Aorta (tissue), 5 donors: ENCODE data around the gene NHSL2. TPM values are rescaled to one million over a fixed set of nuclear protein-coding genes. Genes with fewer than 3 reads are reported as not detected.

ENCODE experiments used
- ATAC-seq: fragments of 200-7000 bp; cut with Tn5 transposase; one replicate; pipeline ENCODE4 v1.9.1; 2022; ENCODE audit warnings: moderate library complexity; ENCODE audit not compliant: low FRiP score
- DNase-seq, 2 donors: peaks; one replicate each; pipeline ENCODE4 v3.0.0-alpha.2; 2020
- H3K27ac ChIP-seq, 2 donors: one replicate each; pipeline ENCODE4 v1.5.1; 2013; ENCODE audit warnings: low read length in 2 of 2, mild to moderate bottlenecking in 2 of 2, moderate library complexity in 2 of 2, control low read depth in 1 of 2, inconsistent platforms in 1 of 2, low read depth in 1 of 2
- H3K27me3 ChIP-seq, 2 donors: one replicate each; pipeline ENCODE4 v1.6.1; 2013; ENCODE audit warnings: control low read depth in 1 of 2, low read length in 1 of 2, mild to moderate bottlenecking in 1 of 2, moderate library complexity in 1 of 2; ENCODE audit not compliant: insufficient read depth in 2 of 2, control insufficient read depth in 1 of 2
- H3K36me3 ChIP-seq, 2 donors: one replicate each; pipeline ENCODE4 v1.6.1; 2013; ENCODE audit warnings: control low read depth in 1 of 2, low read length in 1 of 2, mild to moderate bottlenecking in 1 of 2; ENCODE audit not compliant: insufficient read depth in 2 of 2, control insufficient read depth in 1 of 2
- H3K4me1 ChIP-seq, 2 donors: one replicate each; pipeline ENCODE4 v1.6.1; 2013; ENCODE audit warnings: low read length in 2 of 2, control low read depth in 1 of 2, mild to moderate bottlenecking in 1 of 2, moderate library complexity in 1 of 2; ENCODE audit not compliant: insufficient read depth in 2 of 2, control insufficient read depth in 1 of 2
- H3K4me3 ChIP-seq, 2 donors: one replicate each; pipeline ENCODE4 v1.5.1; 2013; ENCODE audit warnings: low read length in 2 of 2, control low read depth in 1 of 2, mild to moderate bottlenecking in 1 of 2
- H3K9me3 ChIP-seq: one replicate; pipeline ENCODE4 v1.6.1; 2013; ENCODE audit warnings: mild to moderate bottlenecking, low read length; ENCODE audit not compliant: control insufficient read depth
- WGBS, 2 donors: extraction: QIAGEN DNeasy Blood & Tissue Kit; methylation state at CpG; one replicate each; pipeline ENCODE4 v1.1.7; 2013; 5-methylcytosine and 5-hydroxymethylcytosine counted together
- intact Hi-C, 2 donors: fragments of 100-400 bp; cut with DNase I; formaldehyde crosslinking; loops; one replicate each; pipeline versions ENCODE4 v1.14.2 to v1.15.0; 2022
- polyA plus RNA-seq, 2 donors: library from polyadenylated mRNA; stranded (reverse); fragments of 200-250 nt; gene quantifications; one replicate each; pipeline ENCODE4 v1.2.3, GENCODE V29; 2013
- total RNA-seq, 2 donors: library from RNA; stranded (reverse); fragmentation: NEBNext Ultra II Directional; extraction: Animal tissue kit (Norgen Biotek cat#: 25700); gene quantifications; one replicate each; pipeline ENCODE4 v1.2.1, GENCODE V29; 2021
- donor health status: healthy with polysubstance abuse.
- donor health status: Bipolar disorder and iron deficiency.
- donor health status: DM: no; HTN: no; CAD: no.
- donor health status: DM: no; HTN: no; CAD: no.
- donor health status: DM: yes; HTN: yes; CAD: no.

NHSL2 gene
- total and polyA plus RNA-seq, 4 donors = 0.88 to 50.4 (median 15.9) TPM

GRCh38 chrX:72060921-72061490 lies 150.4 kb downstream of the NHSL2 start:
- ATAC-seq = no peak
- H3K4me1 ChIP-seq = no peaks in the 10 kb centered on the region
- no peaks in the 10 kb centered on the region for H3K27me3 ChIP-seq
- H3K9me3 ChIP-seq = no peaks in the 10 kb centered on the region
- no peak overlapping the region for H3K4me3 ChIP-seq
- no peak for DNase-seq
- 16 to 29% methylated on average over 5 of the region's 5 CpGs for WGBS, 2 donors
- H3K36me3 ChIP-seq = no peaks in the 10 kb centered on the region
- no peak overlapping the region for H3K27ac ChIP-seq
- intact Hi-C loops = no loop called here

- Histone ChIP-seq H3K4me3 (no peak overlapping the region), H3K9me3 (no peaks in the 10 kb centered on the region), H3K27me3 (no peaks in the 10 kb centered on the region), H3K36me3 (no peaks in the 10 kb centered on the region), H3K4me1 (no peaks in the 10 kb centered on the region), H3K27ac (no peak overlapping the region)
- peak; percentile 68 for ATAC-seq
- intact Hi-C loops = no loop called here
- DNase-seq = peak in 1 of 2 donors; percentile 63
- WGBS, 2 donors = 17 to 33% methylated on average over 6 of the region's 6 CpGs
These were observed 152.3 kb downstream of the NHSL2 start for GRCh38 chrX:72062916-72063315.

GRCh38 chrX:72069350-72070160 lies 158.9 kb downstream of the NHSL2 start:
- no peak for ATAC-seq
- 42 to 46% methylated on average over 15 to 16 of the region's 16 CpGs for WGBS, 2 donors
- no peaks in the 10 kb centered on the region for H3K9me3 ChIP-seq
- H3K27me3 ChIP-seq = no peaks in the 10 kb centered on the region
- H3K4me1 ChIP-seq = no peaks in the 10 kb centered on the region
- no peaks in the 10 kb centered on the region for H3K36me3 ChIP-seq
- no peak overlapping the region for H3K4me3 ChIP-seq
- no peak overlapping the region for H3K27ac ChIP-seq
- DNase-seq = no peak
- intact Hi-C loops = no loop called here

- no peak for DNase-seq
- 33 to 48% methylated on average over 2 of the region's 2 CpGs for WGBS, 2 donors
- no peak overlapping the region for H3K27ac ChIP-seq
- no peaks in the 10 kb centered on the region for H3K36me3 ChIP-seq
- intact Hi-C loops = no loop called here
- ATAC-seq = no peak
- no peaks in the 10 kb centered on the region for H3K9me3 ChIP-seq
- H3K4me3 ChIP-seq = no peak overlapping the region
- H3K4me1 ChIP-seq = no peaks in the 10 kb centered on the region
- H3K27me3 ChIP-seq = no peaks in the 10 kb centered on the region
These were observed 160.6 kb downstream of the NHSL2 start for GRCh38 chrX:72071213-72071612.

- H3K27ac ChIP-seq = no peak overlapping the region
- no peaks in the 10 kb centered on the region for H3K9me3 ChIP-seq
- 85% methylated on average over 1 of the region's 1 CpG for WGBS, 2 donors
- no peaks in the 10 kb centered on the region for H3K27me3 ChIP-seq
- DNase-seq (no peak), ATAC-seq (no peak)
- intact Hi-C loops = no loop called here
- no peak overlapping the region for H3K4me3 ChIP-seq
- no peaks in the 10 kb centered on the region for H3K36me3 ChIP-seq
- no peaks in the 10 kb centered on the region for H3K4me1 ChIP-seq
These were observed 163.0 kb downstream of the NHSL2 start for GRCh38 chrX:72073633-72074032.

GRCh38 chrX:72078411-72078810 lies 167.8 kb downstream of the NHSL2 start:
- DNase-seq (no peak), ATAC-seq (no peak)
- Histone ChIP-seq H3K36me3 (no peaks in the 10 kb centered on the region), H3K4me3 (no peak overlapping the region), H3K27me3 (no peaks in the 10 kb centered on the region), H3K27ac (no peak overlapping the region), H3K4me1 (no peaks in the 10 kb centered on the region), H3K9me3 (no peaks in the 10 kb centered on the region)
- 78 to 91% methylated on average over 4 of the region's 4 CpGs for WGBS, 2 donors
- intact Hi-C loops = no loop called here

- ATAC-seq = peak; percentile 24
- WGBS, 2 donors = 84 to 94% methylated on average over 12 of the region's 12 CpGs
- Histone ChIP-seq H3K9me3 (no peaks in the 10 kb centered on the region), H3K27me3 (no peaks in the 10 kb centered on the region), H3K4me1 (no peaks in the 10 kb centered on the region), H3K27ac (no peak overlapping the region), H3K4me3 (no peak overlapping the region), H3K36me3 (no peaks in the 10 kb centered on the region)
- no peak for DNase-seq
- intact Hi-C loops = no loop called here
These were observed 169.0 kb downstream of the NHSL2 start for GRCh38 chrX:72079607-72080006.

- Histone ChIP-seq H3K27ac (no peak overlapping the region), H3K27me3 (no peaks in the 10 kb centered on the region), H3K36me3 (no peaks in the 10 kb centered on the region), H3K9me3 (no peaks in the 10 kb centered on the region), H3K4me3 (no peak overlapping the region), H3K4me1 (no peaks in the 10 kb centered on the region)
- 83 to 93% methylated on average over 7 of the region's 7 CpGs for WGBS, 2 donors
- intact Hi-C loops = no loop called here
- DNase-seq (no peak), ATAC-seq (peak; percentile 11)
These were observed 169.5 kb downstream of the NHSL2 start for GRCh38 chrX:72080150-72080549.

- H3K4me3 ChIP-seq = no peak overlapping the region
- no peaks in the 10 kb centered on the region for H3K36me3 ChIP-seq
- no peaks in the 10 kb centered on the region for H3K9me3 ChIP-seq
- no peak for DNase-seq
- no peaks in the 10 kb centered on the region for H3K27me3 ChIP-seq
- no peak overlapping the region for H3K27ac ChIP-seq
- no peaks in the 10 kb centered on the region for H3K4me1 ChIP-seq
- intact Hi-C loops = no loop called here
- 39 to 59% methylated on average over 7 of the region's 7 CpGs for WGBS, 2 donors
- no peak for ATAC-seq
These were observed 170.2 kb downstream of the NHSL2 start for GRCh38 chrX:72080800-72081199.
